ENCODE measurements around the gene TYW1B.
"Not testable (repeated sequence)": the region's sequence is repeated elsewhere in the genome, so short reads cannot be mapped to it uniquely, and the experiment has no call there.

DNA sequence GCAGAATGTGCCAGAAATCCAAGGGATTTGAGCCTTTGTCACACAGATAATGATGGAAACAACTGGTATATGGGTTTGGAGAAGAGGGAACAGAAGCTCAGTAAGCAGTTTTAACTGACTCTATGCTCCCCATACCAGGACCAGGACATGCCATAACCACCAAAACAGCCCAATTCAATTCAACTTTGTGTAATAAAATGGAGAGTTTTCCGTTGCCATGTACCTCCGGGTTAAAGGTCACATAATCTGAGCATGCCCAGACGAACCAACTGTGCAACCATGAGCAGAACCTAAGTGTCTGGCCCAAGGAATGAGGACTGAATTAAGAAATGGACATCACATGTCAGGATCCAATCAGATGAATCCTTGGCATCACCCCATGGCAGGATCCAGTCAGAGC is 22.7 kb upstream of the TYW1B start:
- TF ChIP-seq CTCF (IDR thresholded peaks at IDR 0.05; ENCODE audit: low read depth, low read length, missing input control) = not testable (repeated sequence)
- TF ChIP-seq, protein P1, sequence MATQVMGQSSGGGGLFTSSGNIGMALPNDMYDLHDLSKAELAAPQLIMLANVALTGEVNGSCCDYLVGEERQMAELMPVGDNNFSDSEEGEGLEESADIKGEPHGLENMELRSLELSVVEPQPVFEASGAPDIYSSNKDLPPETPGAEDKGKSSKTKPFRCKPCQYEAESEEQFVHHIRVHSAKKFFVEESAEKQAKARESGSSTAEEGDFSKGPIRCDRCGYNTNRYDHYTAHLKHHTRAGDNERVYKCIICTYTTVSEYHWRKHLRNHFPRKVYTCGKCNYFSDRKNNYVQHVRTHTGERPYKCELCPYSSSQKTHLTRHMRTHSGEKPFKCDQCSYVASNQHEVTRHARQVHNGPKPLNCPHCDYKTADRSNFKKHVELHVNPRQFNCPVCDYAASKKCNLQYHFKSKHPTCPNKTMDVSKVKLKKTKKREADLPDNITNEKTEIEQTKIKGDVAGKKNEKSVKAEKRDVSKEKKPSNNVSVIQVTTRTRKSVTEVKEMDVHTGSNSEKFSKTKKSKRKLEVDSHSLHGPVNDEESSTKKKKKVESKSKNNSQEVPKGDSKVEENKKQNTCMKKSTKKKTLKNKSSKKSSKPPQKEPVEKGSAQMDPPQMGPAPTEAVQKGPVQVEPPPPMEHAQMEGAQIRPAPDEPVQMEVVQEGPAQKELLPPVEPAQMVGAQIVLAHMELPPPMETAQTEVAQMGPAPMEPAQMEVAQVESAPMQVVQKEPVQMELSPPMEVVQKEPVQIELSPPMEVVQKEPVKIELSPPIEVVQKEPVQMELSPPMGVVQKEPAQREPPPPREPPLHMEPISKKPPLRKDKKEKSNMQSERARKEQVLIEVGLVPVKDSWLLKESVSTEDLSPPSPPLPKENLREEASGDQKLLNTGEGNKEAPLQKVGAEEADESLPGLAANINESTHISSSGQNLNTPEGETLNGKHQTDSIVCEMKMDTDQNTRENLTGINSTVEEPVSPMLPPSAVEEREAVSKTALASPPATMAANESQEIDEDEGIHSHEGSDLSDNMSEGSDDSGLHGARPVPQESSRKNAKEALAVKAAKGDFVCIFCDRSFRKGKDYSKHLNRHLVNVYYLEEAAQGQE (IDR thresholded peaks at IDR 0.05) = not testable (repeated sequence)
